Progenitor cell of endocrine pancreas (in vitro differentiated cells): ENCODE data around the gene ROR2. TPM values are rescaled to one million over a fixed set of nuclear protein-coding genes. Genes with fewer than 3 reads are reported as not detected.

ENCODE experiments used
- DNase-seq: peaks from one replicate; pipeline ENCODE4 v3.0.0; 2021; ENCODE audit warnings: low spot score; ENCODE audit not compliant: unreplicated experiment
- H3K27ac Mint-ChIP-seq: 2 replicates; pipeline ENCODE4 v1.8.0; 2021; ENCODE audit warnings: mild to moderate bottlenecking, moderate library complexity, mixed read lengths
- H3K27me3 Mint-ChIP-seq: 2 replicates; pipeline ENCODE4 v1.8.0; 2021; ENCODE audit warnings: mixed read lengths
- H3K36me3 Mint-ChIP-seq: 2 replicates; pipeline ENCODE4 v1.8.0; 2022; ENCODE audit warnings: mixed read lengths; ENCODE audit not compliant: insufficient read depth
- H3K4me1 Mint-ChIP-seq: 2 replicates; pipeline ENCODE4 v1.8.0; 2021; ENCODE audit warnings: low read depth, mixed read lengths
- H3K4me3 Mint-ChIP-seq: 2 replicates; pipeline ENCODE4 v1.8.0; 2021; ENCODE audit warnings: low read depth, mild to moderate bottlenecking, moderate library complexity, mixed read lengths
- H3K9me3 Mint-ChIP-seq: 2 replicates; pipeline ENCODE4 v1.8.0; 2021; ENCODE audit warnings: low read depth, mixed read lengths
- total RNA-seq: library from RNA; stranded (reverse); gene quantifications from 2 replicates; pipeline ENCODE4 v1.2.1, GENCODE V29; 2021
- TF ChIP-seq, protein P1 (sequence below): fragments of 200-600 bp; sonication (generic); IDR thresholded peaks from one replicate; pipeline ENCODE4 v1.5.0; 2021; ENCODE audit warnings: antibody characterized with exemption, mild to moderate bottlenecking; ENCODE audit not compliant: unreplicated experiment

Gene ROR2
- total RNA-seq, 1 donor from 2014 or later = 23.6 TPM

DNA sequence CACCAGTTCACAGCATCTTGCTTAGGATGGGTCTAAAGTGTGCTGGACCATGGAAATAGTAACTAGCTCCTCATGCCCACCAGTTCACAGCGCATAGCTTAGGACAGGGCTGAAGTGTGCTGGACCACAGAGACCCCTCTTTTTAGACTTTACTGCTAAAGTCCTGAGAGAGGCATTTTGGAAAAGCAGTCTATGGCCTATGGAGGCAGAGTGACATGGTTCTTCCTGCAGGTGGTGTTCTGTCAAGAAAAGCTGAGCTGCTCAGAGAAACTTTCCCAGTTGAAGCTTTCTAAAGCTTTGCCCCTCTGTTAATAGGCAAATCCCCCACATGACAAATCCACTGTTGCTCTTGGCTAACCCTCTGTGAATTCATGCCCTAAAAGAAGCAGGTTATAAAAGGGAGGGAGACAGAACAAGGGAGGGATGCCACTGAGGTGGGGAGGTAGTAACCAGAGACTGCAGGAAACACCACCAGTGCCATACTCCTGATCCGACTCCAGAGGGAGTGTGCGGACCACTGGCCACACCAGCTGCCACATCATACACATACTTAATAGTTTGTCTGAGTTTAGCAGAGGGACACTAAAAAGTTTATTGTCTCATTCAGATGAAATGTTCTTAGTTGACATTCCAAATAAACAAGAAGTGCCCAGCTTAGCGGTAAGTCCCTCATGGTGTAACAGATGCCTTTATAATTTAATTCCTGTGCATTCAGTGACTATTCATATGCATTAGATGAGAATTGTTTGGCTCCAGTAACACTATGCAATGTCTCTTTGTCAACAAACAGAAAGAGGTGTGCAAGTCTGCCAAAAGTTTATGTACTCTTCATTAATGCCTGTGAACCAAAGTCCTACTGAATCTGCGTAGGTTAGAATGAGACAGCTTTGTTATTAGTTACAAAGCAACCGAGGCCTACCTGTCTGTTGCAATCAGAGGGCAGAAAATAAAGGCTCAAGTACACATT is 290.2 kb downstream of the ROR2 start:
- no peak for DNase-seq

GRCh38 chr9:91658513-91659105 is 291.4 kb downstream of the ROR2 start:
- TF ChIP-seq, protein P1, sequence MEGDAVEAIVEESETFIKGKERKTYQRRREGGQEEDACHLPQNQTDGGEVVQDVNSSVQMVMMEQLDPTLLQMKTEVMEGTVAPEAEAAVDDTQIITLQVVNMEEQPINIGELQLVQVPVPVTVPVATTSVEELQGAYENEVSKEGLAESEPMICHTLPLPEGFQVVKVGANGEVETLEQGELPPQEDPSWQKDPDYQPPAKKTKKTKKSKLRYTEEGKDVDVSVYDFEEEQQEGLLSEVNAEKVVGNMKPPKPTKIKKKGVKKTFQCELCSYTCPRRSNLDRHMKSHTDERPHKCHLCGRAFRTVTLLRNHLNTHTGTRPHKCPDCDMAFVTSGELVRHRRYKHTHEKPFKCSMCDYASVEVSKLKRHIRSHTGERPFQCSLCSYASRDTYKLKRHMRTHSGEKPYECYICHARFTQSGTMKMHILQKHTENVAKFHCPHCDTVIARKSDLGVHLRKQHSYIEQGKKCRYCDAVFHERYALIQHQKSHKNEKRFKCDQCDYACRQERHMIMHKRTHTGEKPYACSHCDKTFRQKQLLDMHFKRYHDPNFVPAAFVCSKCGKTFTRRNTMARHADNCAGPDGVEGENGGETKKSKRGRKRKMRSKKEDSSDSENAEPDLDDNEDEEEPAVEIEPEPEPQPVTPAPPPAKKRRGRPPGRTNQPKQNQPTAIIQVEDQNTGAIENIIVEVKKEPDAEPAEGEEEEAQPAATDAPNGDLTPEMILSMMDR = no peak
- Mint-ChIP-seq H3K36me3 (no peaks in the 10 kb centered on the region), H3K27ac (no peak overlapping the region), H3K4me3 (no peak overlapping the region), H3K9me3 (peaks cover 3% of the 10 kb centered on the region), H3K27me3 (peaks cover 37% of the 10 kb centered on the region), H3K4me1 (peaks cover 13% of the 10 kb centered on the region)
- no peak for DNase-seq

More for the DNA sequence above, 290.2 kb downstream of the ROR2 start:
- peaks cover 47% of the 10 kb centered on the region for H3K27me3 Mint-ChIP-seq
- no peak overlapping the region for H3K4me3 Mint-ChIP-seq
- peaks cover 10% of the 10 kb centered on the region for H3K4me1 Mint-ChIP-seq
- H3K36me3 Mint-ChIP-seq = no peaks in the 10 kb centered on the region
- TF ChIP-seq, protein P1 = peak; percentile 63
- no peaks in the 10 kb centered on the region for H3K9me3 Mint-ChIP-seq
- H3K27ac Mint-ChIP-seq = peak overlapping the region; percentile 80

GRCh38 chr9:91657501-91657900 is 292.5 kb downstream of the ROR2 start:
- H3K9me3 Mint-ChIP-seq = peaks cover 3% of the 10 kb centered on the region

GRCh38 chr9:91655658-91656057 is 294.4 kb downstream of the ROR2 start:
- no peak for DNase-seq
- Mint-ChIP-seq H3K36me3 (no peaks in the 10 kb centered on the region), H3K27me3 (peaks cover 34% of the 10 kb centered on the region), H3K4me3 (no peak overlapping the region), H3K27ac (no peak overlapping the region), H3K9me3 (peaks cover 3% of the 10 kb centered on the region), H3K4me1 (peaks cover 13% of the 10 kb centered on the region)
- TF ChIP-seq, protein P1 = no peak

More at GRCh38 chr9:91657501-91657900, 292.5 kb downstream of the ROR2 start:
- TF ChIP-seq, protein P1 = no peak
- H3K27ac Mint-ChIP-seq = no peak overlapping the region
- peaks cover 13% of the 10 kb centered on the region for H3K4me1 Mint-ChIP-seq
- no peak for DNase-seq
- no peaks in the 10 kb centered on the region for H3K36me3 Mint-ChIP-seq
- peaks cover 33% of the 10 kb centered on the region for H3K27me3 Mint-ChIP-seq
- H3K4me3 Mint-ChIP-seq = no peak overlapping the region

DNA sequence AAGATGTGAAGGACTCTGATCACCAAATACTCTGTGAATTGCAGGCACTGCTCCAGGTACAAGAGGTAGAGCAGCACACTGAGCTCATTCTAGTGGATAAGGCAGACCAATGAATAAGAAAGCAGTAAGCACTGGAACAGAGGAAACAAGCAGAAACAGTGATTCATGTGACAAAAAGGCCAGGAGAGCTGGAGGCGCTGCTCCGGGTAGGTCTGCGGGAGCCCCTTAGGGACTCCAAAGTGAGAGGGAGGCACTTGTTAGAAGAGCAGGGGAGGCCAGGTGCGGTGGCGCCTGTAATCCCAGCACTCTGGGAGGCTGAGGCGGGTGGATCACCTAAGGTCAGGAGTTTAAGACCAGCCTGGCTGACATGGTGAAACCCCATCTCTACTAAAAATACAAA is 294.8 kb downstream of the ROR2 start:
- Mint-ChIP-seq H3K27ac (no peak overlapping the region), H3K9me3 (peaks cover 3% of the 10 kb centered on the region), H3K4me1 (peaks cover 13% of the 10 kb centered on the region), H3K27me3 (peaks cover 34% of the 10 kb centered on the region), H3K4me3 (no peak overlapping the region), H3K36me3 (no peaks in the 10 kb centered on the region)
- TF ChIP-seq, protein P1 = no peak
- DNase-seq = no peak
